SU-DHL-6 (cell line): Measurements from ENCODE around the gene COG5.

Experiments
- CTCF ChIP-seq: fragments of 200-600 bp; sonication (generic); IDR thresholded peaks from one replicate; pipeline ENCODE4 v1.5.1; 2017; ENCODE audit warnings: antibody characterized with exemption, mild to moderate bottlenecking, low read length, moderate library complexity; ENCODE audit not compliant: insufficient read depth, poor library complexity, severe bottlenecking
- EZH2phosphoT487 ChIP-seq: fragments of 200-600 bp; sonication (generic), shearing (Covaris generic); conservative IDR thresholded peaks from 2 replicates; pipeline ENCODE4 v1.6.1; 2018; ENCODE audit warnings: mild to moderate bottlenecking, antibody characterized with exemption, low read length, moderate library complexity, mixed read lengths

- TF ChIP-seq CTCF (no peak), EZH2phosphoT487 (no peak)
These were observed 311.8 kb downstream of the COG5 start for GRCh38 chr7:107251963-107252362.
